Choroid plexus epithelial cell (primary cell): Measurements from ENCODE around the gene LRP1B.

Source experiments
- DNase-seq: peaks from one replicate; pipeline ENCODE4 v3.0.0-alpha.2; 2010; ENCODE audit warnings: low read depth
- H3K4me3 ChIP-seq: 2 replicates; pipeline ENCODE4 v1.5.1; 2011; ENCODE audit warnings: low read depth, mild to moderate bottlenecking, control low read depth, low read length, moderate library complexity
- CTCF ChIP-seq: conservative IDR thresholded peaks from 2 replicates; pipeline ENCODE4 v1.5.1; 2011; ENCODE audit warnings: low read depth, mild to moderate bottlenecking, control low read depth, inconsistent platforms, low read length, moderate library complexity

Gene LRP1B

GRCh38 chr2:140943867-140944266, 1186.9 kb downstream of the LRP1B start:
- no peak overlapping the region for H3K4me3 ChIP-seq
- no peak for TF ChIP-seq CTCF
- DNase-seq = peak; percentile 2

DNA sequence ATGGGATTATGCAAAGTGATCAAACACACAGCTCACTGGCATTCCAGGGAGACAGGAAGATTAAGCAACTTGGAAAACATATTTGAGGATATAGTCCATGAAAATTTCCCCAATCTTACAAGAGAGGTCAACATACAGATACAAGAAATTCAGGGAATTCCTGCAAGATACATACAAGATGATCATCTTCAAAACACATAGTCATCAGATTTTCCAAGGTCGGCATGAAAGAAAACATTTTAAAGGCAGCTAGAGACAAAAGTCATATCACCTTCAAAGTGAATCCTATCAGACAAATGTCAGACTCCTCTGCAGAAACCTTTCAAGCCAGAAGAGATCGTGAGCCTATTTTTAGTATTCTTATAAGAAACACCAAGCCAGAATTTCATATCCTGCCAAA, 1188.5 kb downstream of the LRP1B start:
- TF ChIP-seq CTCF = no peak
- no peak for DNase-seq
- no peak overlapping the region for H3K4me3 ChIP-seq

GRCh38 chr2:140929849-140930248, 1201.0 kb downstream of the LRP1B start:
- peak; percentile 61 for DNase-seq
- TF ChIP-seq CTCF = no peak
- no peak overlapping the region for H3K4me3 ChIP-seq

- DNase-seq = no peak
- H3K4me3 ChIP-seq = no peak overlapping the region
- TF ChIP-seq CTCF = no peak
These were observed 1212.4 kb downstream of the LRP1B start for GRCh38 chr2:140918426-140918825.

DNA sequence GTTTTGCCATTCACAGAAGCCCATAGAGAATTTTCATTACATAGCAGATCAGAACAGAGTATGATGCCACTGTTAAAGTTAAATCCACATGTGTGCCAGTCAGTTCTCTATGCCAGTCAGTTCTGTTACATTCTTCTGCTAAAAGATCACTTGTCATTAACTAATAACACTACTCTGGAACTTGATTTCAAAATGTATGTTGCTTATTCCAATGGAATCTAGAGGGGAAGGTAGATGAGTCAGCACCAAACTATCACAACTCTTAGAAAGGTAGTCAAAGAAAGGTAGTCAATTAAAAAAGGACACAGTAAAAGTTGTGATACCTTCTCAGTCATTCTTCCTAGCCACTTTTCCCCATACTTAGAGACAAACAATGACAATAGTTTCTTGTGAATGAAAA, 1214.4 kb downstream of the LRP1B start:
- peak; percentile 19 for DNase-seq
- no peak overlapping the region for H3K4me3 ChIP-seq
- no peak for TF ChIP-seq CTCF

DNA sequence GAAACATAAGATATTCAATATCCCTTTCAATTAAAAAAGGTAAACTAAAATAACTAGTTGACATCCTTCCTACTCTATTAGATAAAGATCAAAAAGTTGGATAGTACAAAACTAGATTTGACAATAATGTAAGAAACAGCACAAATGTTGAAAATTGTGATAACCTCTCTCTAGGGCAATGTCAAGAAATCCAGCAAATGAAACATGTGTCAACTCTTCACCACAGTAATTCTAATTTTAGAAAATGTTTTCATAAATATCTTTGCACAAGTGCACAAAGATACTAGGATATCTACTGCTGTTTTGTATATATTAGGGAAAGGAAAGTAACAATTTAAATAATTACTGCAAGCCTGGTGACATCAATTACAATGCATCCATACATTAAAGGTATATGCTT, 1220.1 kb downstream of the LRP1B start:
- DNase-seq = no peak
- TF ChIP-seq CTCF = no peak
- H3K4me3 ChIP-seq = no peak overlapping the region

GRCh38 chr2:140905083-140905781, 1225.6 kb downstream of the LRP1B start:
- no peak for TF ChIP-seq CTCF
- DNase-seq = no peak
- no peak overlapping the region for H3K4me3 ChIP-seq
